Neural cell (in vitro differentiated cells): ENCODE results near the gene SCGN.

ENCODE experiments used
- EP300 ChIP-seq: fragments of 450-650 bp; conservative IDR thresholded peaks from 2 replicates; pipeline ENCODE4 v1.6.1; 2014; ENCODE audit warnings: antibody characterized with exemption, mild to moderate bottlenecking, moderate library complexity; ENCODE audit not compliant: poor library complexity, severe bottlenecking
- EZH2 ChIP-seq: fragments of 200-600, 300-800 bp; shearing (Covaris generic), sonication (generic); IDR thresholded peaks from 2 replicates; pipeline ENCODE4 v1.6.1; 2014; ENCODE audit warnings: antibody characterized with exemption, low read length, borderline replicate concordance, mild to moderate bottlenecking; ENCODE audit not compliant: insufficient read depth, poor library complexity, severe bottlenecking
- POLR2AphosphoS5 ChIP-seq: IDR thresholded peaks from 2 replicates; pipeline ENCODE4 v1.6.1; 2012
- RAD21 ChIP-seq: fragments of 450-650 bp; conservative IDR thresholded peaks from 2 replicates; pipeline ENCODE4 v1.6.1; 2014; ENCODE audit warnings: antibody characterized with exemption, mild to moderate bottlenecking, moderate library complexity
- SMC3 ChIP-seq: fragments of 450-650 bp; conservative IDR thresholded peaks from 2 replicates; pipeline ENCODE4 v1.6.1; 2014; ENCODE audit warnings: antibody characterized with exemption, mild to moderate bottlenecking, moderate library complexity; ENCODE audit not compliant: poor library complexity
- TF ChIP-seq, protein P1 (sequence below): fragments of 450-650 bp; IDR thresholded peaks from 2 replicates; pipeline ENCODE4 v1.5.1; 2014; ENCODE audit warnings: antibody characterized with exemption, mild to moderate bottlenecking, moderate library complexity; ENCODE audit not compliant: poor library complexity, severe bottlenecking
- TF ChIP-seq, protein P2 (sequence below): IDR thresholded peaks from 2 replicates; pipeline ENCODE4 v1.6.1; 2012; ENCODE audit warnings: borderline replicate concordance

DNA sequence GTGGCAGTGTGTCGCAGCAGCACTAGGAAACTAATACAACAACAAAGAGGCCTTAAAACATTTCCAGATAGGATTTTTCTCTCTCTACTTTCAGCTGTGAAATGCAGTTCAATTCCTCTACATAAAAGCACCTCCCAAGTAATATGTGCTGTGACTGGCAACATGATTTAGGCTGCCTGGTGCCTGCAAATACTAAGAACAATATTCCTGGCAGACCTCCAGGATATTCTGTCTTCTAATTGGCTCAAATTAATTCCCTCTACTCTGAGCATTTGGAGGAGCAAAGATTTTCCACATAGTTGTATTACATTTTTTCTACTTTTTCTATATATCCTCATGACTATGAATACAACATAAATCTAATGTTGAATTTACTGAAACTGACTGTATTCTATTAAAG is 33.2 kb downstream of the SCGN start:
- TF ChIP-seq, protein P1, sequence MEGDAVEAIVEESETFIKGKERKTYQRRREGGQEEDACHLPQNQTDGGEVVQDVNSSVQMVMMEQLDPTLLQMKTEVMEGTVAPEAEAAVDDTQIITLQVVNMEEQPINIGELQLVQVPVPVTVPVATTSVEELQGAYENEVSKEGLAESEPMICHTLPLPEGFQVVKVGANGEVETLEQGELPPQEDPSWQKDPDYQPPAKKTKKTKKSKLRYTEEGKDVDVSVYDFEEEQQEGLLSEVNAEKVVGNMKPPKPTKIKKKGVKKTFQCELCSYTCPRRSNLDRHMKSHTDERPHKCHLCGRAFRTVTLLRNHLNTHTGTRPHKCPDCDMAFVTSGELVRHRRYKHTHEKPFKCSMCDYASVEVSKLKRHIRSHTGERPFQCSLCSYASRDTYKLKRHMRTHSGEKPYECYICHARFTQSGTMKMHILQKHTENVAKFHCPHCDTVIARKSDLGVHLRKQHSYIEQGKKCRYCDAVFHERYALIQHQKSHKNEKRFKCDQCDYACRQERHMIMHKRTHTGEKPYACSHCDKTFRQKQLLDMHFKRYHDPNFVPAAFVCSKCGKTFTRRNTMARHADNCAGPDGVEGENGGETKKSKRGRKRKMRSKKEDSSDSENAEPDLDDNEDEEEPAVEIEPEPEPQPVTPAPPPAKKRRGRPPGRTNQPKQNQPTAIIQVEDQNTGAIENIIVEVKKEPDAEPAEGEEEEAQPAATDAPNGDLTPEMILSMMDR, result no peak
- TF ChIP-seq POLR2AphosphoS5 (no peak), EP300 (no peak), SMC3 (no peak), RAD21 (no peak), EZH2 (no peak)
- TF ChIP-seq, protein P2, sequence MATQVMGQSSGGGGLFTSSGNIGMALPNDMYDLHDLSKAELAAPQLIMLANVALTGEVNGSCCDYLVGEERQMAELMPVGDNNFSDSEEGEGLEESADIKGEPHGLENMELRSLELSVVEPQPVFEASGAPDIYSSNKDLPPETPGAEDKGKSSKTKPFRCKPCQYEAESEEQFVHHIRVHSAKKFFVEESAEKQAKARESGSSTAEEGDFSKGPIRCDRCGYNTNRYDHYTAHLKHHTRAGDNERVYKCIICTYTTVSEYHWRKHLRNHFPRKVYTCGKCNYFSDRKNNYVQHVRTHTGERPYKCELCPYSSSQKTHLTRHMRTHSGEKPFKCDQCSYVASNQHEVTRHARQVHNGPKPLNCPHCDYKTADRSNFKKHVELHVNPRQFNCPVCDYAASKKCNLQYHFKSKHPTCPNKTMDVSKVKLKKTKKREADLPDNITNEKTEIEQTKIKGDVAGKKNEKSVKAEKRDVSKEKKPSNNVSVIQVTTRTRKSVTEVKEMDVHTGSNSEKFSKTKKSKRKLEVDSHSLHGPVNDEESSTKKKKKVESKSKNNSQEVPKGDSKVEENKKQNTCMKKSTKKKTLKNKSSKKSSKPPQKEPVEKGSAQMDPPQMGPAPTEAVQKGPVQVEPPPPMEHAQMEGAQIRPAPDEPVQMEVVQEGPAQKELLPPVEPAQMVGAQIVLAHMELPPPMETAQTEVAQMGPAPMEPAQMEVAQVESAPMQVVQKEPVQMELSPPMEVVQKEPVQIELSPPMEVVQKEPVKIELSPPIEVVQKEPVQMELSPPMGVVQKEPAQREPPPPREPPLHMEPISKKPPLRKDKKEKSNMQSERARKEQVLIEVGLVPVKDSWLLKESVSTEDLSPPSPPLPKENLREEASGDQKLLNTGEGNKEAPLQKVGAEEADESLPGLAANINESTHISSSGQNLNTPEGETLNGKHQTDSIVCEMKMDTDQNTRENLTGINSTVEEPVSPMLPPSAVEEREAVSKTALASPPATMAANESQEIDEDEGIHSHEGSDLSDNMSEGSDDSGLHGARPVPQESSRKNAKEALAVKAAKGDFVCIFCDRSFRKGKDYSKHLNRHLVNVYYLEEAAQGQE, result no peak
